ENCODE results near the gene RPL22.

The RPL22 gene

GRCh38 chr1:6172549-6172948 lies 26.8 kb downstream of the RPL22 start:
- in situ Hi-C loops (cut with MboI; ENCODE audit: low pct_unique_long_range_greater_than_20kb, low sequenced_read_pairs, unreplicated experiment) = no loop called here
- no peak for TF ChIP-seq CTCF (IDR thresholded peaks at IDR 0.05; ENCODE audit: extremely low read depth, insufficient read depth, missing control alignments)
- DNase-seq (ENCODE audit: low spot score) = no peak

GRCh38 chr1:6171548-6172124 lies 27.8 kb downstream of the RPL22 start:
- in situ Hi-C loops (cut with MboI; ENCODE audit: low pct_unique_long_range_greater_than_20kb, low sequenced_read_pairs, unreplicated experiment) = no loop called here
- no peak for DNase-seq (ENCODE audit: low spot score)
- TF ChIP-seq CTCF (IDR thresholded peaks at IDR 0.05; ENCODE audit: extremely low read depth, insufficient read depth, missing control alignments) = peak; percentile 11

GRCh38 chr1:6170742-6171201 lies 28.6 kb downstream of the RPL22 start:
- in situ Hi-C loops (cut with MboI; ENCODE audit: low pct_unique_long_range_greater_than_20kb, low sequenced_read_pairs, unreplicated experiment) = no loop called here
- no peak for DNase-seq (ENCODE audit: low spot score)
- no peak for TF ChIP-seq CTCF (IDR thresholded peaks at IDR 0.05; ENCODE audit: extremely low read depth, insufficient read depth, missing control alignments)

GRCh38 chr1:6170116-6170741 lies 29.2 kb downstream of the RPL22 start:
- in situ Hi-C loops (cut with MboI; ENCODE audit: low pct_unique_long_range_greater_than_20kb, low sequenced_read_pairs, unreplicated experiment) = no loop called here
- DNase-seq (ENCODE audit: low spot score) = no peak
- TF ChIP-seq CTCF (IDR thresholded peaks at IDR 0.05; ENCODE audit: extremely low read depth, insufficient read depth, missing control alignments) = no peak

- DNase-seq (ENCODE audit: low spot score) = no peak
- TF ChIP-seq CTCF (IDR thresholded peaks at IDR 0.05; ENCODE audit: extremely low read depth, insufficient read depth, missing control alignments) = no peak
- in situ Hi-C loops (cut with MboI; ENCODE audit: low pct_unique_long_range_greater_than_20kb, low sequenced_read_pairs, unreplicated experiment) = no loop called here
Measured at GRCh38 chr1:6168947-6169586, 30.3 kb downstream of the RPL22 start.

- TF ChIP-seq CTCF (IDR thresholded peaks at IDR 0.05; ENCODE audit: extremely low read depth, insufficient read depth, missing control alignments) = no peak
- no peak for DNase-seq (ENCODE audit: low spot score)
- in situ Hi-C loops (cut with MboI; ENCODE audit: low pct_unique_long_range_greater_than_20kb, low sequenced_read_pairs, unreplicated experiment) = no loop called here
Measured at GRCh38 chr1:6167391-6168303, 31.7 kb downstream of the RPL22 start.

Data from GM13977 (cell line).